Measurements from ENCODE around the gene SMC2. TPM values are rescaled to one million over a fixed set of nuclear protein-coding genes. Genes with fewer than 3 reads are reported as not detected.

The SMC2 gene
- total and polyA plus RNA-seq, 9 of the 15 experiments (the other 6 are each of a cell fraction or from before 2014, with no cell fraction given): 18.0 to 54.0 (median 32.9) TPM

DNA sequence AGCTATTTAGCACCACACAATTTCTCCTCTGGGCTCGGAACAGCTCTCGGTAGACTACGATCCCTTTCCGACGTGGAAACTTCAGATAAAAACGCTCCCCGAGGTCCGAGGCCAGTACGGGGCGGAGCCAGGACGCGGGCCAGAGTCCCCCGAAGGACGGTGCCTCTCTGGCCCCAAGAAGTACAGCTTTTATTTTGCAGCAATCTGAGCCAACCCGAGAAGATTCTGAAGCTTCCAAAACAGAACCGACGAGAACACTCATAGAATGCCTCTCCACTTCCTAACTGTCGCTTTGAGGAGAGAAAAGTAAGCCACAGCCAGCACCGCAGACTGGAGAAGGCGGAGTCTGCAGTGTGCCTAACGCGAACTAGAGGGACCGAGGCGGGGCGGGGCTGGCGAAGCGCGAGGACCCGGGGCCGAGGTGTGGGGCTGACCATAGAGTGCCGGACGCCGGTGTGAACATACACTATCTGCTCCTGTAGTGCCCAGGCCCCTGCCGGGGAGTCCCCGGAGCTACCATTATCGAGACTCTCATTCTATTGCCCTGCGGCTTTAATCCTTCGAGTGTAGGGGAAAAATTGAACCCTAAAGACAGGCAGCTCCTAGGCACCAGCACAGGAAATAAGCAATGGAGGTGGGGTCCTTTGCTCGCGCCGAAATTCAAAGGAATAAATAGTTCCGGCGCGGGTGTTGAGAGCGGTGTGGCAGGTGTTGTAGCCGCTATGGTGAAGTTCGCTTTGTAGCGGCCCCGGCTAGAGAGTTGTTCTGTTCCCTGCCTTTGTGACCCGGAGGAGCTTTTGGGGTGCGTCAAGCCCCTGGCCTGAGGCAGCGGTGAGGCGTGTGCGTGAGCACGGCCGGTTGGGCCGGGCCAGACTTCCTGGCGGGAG lies at the start of gene SMC2 (continued):
- no peak for TF ChIP-seq NCOA4 (IDR thresholded peaks at IDR 0.05; ENCODE audit: partially characterized antibody)
- TF ChIP-seq WHSC1 (IDR thresholded peaks at IDR 0.05; ENCODE audit: low read length): no peak
- TF ChIP-seq, protein P1, sequence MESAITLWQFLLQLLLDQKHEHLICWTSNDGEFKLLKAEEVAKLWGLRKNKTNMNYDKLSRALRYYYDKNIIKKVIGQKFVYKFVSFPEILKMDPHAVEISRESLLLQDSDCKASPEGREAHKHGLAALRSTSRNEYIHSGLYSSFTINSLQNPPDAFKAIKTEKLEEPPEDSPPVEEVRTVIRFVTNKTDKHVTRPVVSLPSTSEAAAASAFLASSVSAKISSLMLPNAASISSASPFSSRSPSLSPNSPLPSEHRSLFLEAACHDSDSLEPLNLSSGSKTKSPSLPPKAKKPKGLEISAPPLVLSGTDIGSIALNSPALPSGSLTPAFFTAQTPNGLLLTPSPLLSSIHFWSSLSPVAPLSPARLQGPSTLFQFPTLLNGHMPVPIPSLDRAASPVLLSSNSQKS (CRISPR knock-in tag; IDR thresholded peaks at IDR 0.05): no peak
- TF ChIP-seq, protein P2, sequence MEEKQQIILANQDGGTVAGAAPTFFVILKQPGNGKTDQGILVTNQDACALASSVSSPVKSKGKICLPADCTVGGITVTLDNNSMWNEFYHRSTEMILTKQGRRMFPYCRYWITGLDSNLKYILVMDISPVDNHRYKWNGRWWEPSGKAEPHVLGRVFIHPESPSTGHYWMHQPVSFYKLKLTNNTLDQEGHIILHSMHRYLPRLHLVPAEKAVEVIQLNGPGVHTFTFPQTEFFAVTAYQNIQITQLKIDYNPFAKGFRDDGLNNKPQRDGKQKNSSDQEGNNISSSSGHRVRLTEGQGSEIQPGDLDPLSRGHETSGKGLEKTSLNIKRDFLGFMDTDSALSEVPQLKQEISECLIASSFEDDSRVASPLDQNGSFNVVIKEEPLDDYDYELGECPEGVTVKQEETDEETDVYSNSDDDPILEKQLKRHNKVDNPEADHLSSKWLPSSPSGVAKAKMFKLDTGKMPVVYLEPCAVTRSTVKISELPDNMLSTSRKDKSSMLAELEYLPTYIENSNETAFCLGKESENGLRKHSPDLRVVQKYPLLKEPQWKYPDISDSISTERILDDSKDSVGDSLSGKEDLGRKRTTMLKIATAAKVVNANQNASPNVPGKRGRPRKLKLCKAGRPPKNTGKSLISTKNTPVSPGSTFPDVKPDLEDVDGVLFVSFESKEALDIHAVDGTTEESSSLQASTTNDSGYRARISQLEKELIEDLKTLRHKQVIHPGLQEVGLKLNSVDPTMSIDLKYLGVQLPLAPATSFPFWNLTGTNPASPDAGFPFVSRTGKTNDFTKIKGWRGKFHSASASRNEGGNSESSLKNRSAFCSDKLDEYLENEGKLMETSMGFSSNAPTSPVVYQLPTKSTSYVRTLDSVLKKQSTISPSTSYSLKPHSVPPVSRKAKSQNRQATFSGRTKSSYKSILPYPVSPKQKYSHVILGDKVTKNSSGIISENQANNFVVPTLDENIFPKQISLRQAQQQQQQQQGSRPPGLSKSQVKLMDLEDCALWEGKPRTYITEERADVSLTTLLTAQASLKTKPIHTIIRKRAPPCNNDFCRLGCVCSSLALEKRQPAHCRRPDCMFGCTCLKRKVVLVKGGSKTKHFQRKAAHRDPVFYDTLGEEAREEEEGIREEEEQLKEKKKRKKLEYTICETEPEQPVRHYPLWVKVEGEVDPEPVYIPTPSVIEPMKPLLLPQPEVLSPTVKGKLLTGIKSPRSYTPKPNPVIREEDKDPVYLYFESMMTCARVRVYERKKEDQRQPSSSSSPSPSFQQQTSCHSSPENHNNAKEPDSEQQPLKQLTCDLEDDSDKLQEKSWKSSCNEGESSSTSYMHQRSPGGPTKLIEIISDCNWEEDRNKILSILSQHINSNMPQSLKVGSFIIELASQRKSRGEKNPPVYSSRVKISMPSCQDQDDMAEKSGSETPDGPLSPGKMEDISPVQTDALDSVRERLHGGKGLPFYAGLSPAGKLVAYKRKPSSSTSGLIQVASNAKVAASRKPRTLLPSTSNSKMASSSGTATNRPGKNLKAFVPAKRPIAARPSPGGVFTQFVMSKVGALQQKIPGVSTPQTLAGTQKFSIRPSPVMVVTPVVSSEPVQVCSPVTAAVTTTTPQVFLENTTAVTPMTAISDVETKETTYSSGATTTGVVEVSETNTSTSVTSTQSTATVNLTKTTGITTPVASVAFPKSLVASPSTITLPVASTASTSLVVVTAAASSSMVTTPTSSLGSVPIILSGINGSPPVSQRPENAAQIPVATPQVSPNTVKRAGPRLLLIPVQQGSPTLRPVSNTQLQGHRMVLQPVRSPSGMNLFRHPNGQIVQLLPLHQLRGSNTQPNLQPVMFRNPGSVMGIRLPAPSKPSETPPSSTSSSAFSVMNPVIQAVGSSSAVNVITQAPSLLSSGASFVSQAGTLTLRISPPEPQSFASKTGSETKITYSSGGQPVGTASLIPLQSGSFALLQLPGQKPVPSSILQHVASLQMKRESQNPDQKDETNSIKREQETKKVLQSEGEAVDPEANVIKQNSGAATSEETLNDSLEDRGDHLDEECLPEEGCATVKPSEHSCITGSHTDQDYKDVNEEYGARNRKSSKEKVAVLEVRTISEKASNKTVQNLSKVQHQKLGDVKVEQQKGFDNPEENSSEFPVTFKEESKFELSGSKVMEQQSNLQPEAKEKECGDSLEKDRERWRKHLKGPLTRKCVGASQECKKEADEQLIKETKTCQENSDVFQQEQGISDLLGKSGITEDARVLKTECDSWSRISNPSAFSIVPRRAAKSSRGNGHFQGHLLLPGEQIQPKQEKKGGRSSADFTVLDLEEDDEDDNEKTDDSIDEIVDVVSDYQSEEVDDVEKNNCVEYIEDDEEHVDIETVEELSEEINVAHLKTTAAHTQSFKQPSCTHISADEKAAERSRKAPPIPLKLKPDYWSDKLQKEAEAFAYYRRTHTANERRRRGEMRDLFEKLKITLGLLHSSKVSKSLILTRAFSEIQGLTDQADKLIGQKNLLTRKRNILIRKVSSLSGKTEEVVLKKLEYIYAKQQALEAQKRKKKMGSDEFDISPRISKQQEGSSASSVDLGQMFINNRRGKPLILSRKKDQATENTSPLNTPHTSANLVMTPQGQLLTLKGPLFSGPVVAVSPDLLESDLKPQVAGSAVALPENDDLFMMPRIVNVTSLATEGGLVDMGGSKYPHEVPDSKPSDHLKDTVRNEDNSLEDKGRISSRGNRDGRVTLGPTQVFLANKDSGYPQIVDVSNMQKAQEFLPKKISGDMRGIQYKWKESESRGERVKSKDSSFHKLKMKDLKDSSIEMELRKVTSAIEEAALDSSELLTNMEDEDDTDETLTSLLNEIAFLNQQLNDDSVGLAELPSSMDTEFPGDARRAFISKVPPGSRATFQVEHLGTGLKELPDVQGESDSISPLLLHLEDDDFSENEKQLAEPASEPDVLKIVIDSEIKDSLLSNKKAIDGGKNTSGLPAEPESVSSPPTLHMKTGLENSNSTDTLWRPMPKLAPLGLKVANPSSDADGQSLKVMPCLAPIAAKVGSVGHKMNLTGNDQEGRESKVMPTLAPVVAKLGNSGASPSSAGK (IDR thresholded peaks at IDR 0.05): peak; percentile 80
- no peak for TF ChIP-seq FOXP1 (CRISPR knock-in tag; IDR thresholded peaks at IDR 0.05)
- no peak for TF ChIP-seq CBX1 (IDR thresholded peaks at IDR 0.05; ENCODE audit: low read depth)
- TF ChIP-seq, protein P3, sequence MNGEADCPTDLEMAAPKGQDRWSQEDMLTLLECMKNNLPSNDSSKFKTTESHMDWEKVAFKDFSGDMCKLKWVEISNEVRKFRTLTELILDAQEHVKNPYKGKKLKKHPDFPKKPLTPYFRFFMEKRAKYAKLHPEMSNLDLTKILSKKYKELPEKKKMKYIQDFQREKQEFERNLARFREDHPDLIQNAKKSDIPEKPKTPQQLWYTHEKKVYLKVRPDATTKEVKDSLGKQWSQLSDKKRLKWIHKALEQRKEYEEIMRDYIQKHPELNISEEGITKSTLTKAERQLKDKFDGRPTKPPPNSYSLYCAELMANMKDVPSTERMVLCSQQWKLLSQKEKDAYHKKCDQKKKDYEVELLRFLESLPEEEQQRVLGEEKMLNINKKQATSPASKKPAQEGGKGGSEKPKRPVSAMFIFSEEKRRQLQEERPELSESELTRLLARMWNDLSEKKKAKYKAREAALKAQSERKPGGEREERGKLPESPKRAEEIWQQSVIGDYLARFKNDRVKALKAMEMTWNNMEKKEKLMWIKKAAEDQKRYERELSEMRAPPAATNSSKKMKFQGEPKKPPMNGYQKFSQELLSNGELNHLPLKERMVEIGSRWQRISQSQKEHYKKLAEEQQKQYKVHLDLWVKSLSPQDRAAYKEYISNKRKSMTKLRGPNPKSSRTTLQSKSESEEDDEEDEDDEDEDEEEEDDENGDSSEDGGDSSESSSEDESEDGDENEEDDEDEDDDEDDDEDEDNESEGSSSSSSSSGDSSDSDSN (IDR thresholded peaks at IDR 0.05; ENCODE audit: borderline replicate concordance in 1 of 2, low read depth in 2 of 2, low read length in 2 of 2): peak; percentile 56; a peak in 1 of 4 replicates
- TF ChIP-seq RBFOX2 (IDR thresholded peaks at IDR 0.05; ENCODE audit: low read depth, low read length): peak; percentile 88
- TF ChIP-seq, protein P4, sequence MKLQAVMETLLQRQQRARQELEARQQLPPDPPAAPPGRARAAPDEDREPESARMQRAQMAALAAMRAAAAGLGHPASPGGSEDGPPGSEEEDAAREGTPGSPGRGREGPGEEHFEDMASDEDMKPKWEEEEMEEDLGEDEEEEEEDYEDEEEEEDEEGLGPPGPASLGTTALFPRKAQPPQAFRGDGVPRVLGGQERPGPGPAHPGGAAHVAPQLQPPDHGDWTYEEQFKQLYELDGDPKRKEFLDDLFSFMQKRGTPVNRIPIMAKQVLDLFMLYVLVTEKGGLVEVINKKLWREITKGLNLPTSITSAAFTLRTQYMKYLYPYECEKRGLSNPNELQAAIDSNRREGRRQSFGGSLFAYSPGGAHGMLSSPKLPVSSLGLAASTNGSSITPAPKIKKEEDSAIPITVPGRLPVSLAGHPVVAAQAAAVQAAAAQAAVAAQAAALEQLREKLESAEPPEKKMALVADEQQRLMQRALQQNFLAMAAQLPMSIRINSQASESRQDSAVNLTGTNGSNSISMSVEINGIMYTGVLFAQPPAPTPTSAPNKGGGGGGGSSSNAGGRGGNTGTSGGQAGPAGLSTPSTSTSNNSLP (IDR thresholded peaks at IDR 0.05; ENCODE audit: borderline replicate concordance, low read depth, low read length): no peak
